HFF-Myc (cell line): ENCODE measurements around the gene KRTAP4-7.
"Not testable (repeated sequence)": the region's sequence is repeated elsewhere in the genome, so short reads cannot be mapped to it uniquely, and the experiment has no call there.

Experiments used
- DNase-seq: peaks from one replicate; pipeline ENCODE4 v3.0.0-alpha.2; 2011; ENCODE audit warnings: low read depth; ENCODE audit errors: extremely low read depth
- H3K4me3 ChIP-seq: replicated peaks from 2 replicates; pipeline ENCODE4 v1.5.1; 2011; ENCODE audit warnings: low read depth, mild to moderate bottlenecking, control low read depth, low read length
- CTCF ChIP-seq: IDR thresholded peaks from 2 replicates; pipeline ENCODE4 v1.5.1; 2012; ENCODE audit warnings: mild to moderate bottlenecking, low read depth, low read length, control low read depth; ENCODE audit errors: missing control alignments

Gene KRTAP4-7

GRCh38 chr17:41052566-41052965 lies 31.4 kb upstream of the KRTAP4-7 start:
- TF ChIP-seq CTCF, result no peak
- DNase-seq, result no peak
- no peak overlapping the region for H3K4me3 ChIP-seq

DNA sequence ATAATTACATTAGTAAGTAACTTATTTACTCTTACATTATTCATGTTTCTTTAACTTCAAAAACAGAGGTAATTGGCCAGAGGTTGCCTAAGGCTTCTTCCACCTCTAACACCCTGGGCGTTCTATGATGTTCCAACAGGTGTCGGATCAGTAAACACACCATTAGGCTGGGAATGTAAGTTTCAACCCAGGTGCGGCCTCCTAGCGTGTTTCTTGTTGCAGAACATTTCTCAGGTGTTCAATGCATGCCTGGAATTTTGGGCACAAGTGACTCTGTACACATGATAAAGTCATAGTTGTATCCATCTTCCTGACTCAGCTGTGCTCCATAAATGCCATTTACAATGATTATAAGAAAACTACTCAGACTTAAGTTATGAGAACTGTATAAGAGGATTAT lies 29.9 kb upstream of the KRTAP4-7 start:
- H3K4me3 ChIP-seq, result no peak overlapping the region
- TF ChIP-seq CTCF, result no peak
- DNase-seq, result no peak

DNA sequence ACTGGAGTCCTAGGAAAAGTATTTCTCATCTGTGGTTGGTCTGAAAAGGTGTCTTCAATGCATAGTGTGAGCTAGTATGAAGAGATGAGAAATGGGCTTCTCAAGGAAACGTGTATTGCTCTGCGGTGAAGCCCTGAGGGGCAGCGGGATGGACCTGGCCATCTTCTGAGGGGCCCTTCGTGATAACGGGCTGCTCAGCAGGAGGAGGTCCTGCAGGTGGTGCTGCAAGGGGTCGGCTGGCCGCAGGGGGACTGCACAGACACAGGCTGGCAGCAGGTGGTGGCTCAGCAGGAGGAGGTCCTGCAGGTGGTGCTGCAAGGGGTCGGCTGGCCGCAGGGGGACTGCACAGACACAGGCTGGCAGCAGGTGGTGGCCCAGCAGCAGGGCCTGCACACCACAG lies 29.4 kb upstream of the KRTAP4-7 start:
- not testable (repeated sequence) for H3K4me3 ChIP-seq, DNase-seq

- H3K4me3 ChIP-seq, DNase-seq: not testable (repeated sequence)
Measured at GRCh38 chr17:41055130-41055529, 28.8 kb upstream of the KRTAP4-7 start, which contains the start of gene KRTAP2-2. TSS of gene KRTAP2-2 (minus strand) at chr17:41055230. CDS start at chr17:41055211, 19 bp downstream.

DNA sequence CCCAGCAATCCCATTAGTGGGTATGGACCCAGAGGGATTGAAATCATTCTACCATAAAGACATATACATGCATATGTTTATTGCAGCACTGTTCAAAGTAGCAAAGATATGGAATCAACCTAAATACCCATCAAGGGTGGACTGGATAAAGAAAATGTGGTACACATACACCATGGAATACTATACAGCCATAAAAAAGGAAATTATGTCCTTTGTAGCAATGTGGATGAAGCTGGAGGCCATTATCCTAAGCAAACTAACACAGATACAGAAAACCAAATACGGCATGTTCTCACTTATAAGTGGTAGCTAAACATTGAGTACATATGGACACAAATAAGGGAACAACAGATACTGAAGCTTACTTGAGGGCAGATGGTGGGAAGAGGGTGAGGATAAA lies 26.4 kb upstream of the KRTAP4-7 start:
- H3K4me3 ChIP-seq, result no peak overlapping the region
- TF ChIP-seq CTCF, result no peak
- DNase-seq, result no peak

- DNase-seq, result no peak
- no peak overlapping the region for H3K4me3 ChIP-seq
- TF ChIP-seq CTCF, result no peak
Measured at GRCh38 chr17:41058741-41059140, 25.2 kb upstream of the KRTAP4-7 start.

GRCh38 chr17:41059276-41060051 lies 24.5 kb upstream of the KRTAP4-7 start:
- not testable (repeated sequence) for H3K4me3 ChIP-seq
- DNase-seq, result peak; percentile 52

DNA sequence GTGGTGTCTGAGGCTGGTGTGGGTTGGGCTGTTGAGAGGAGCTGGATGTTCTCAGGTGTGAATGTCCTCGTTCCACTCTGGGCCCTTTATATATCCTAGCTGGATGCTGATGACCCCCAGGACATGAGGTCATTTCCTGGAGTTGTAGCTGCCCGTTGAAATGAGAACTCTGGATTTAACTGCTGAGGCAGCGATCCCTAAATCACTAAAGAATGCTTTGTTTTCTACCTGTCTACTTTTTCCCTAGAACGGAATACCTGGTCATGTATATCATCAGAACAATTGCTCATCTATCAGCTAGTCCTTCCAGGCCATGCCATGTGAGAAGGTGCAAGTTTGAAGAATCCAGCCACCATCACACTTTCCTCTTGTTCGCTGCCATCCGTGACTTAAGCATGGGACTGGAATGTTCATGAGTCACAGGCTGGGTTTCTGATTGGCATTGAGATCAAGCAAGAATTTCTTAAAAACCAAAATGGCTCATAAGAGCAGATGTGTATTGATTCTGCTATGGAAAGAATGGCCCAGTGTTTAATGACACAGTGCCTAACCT lies 23.8 kb upstream of the KRTAP4-7 start, which contains the start of gene KRTAP2-3:
Gene KRTAP2-3, minus strand, starts transcription at position 63 of the 553 bp plus-strand sequence. CDS start 64 bp downstream, outside the sequence.
- no peak for TF ChIP-seq CTCF
- DNase-seq, result peak; percentile 78

More for the DNA sequence above, 23.8 kb upstream of the KRTAP4-7 start, which contains the start of gene KRTAP2-3:
- no peak within 1 kb of the TSS for H3K4me3 ChIP-seq
